HCEC 1CT (cell line): ENCODE results near the gene LY6G5C.
A peak's percentile ranks its signal among the peaks of the same experiment; 100 is the strongest.

ENCODE experiments used
- DNase-seq: peaks from one replicate; pipeline ENCODE4 v3.0.0-alpha.2; 2017

LY6G5C gene

GRCh38 chr6:31639449-31639861 is 41.4 kb downstream of the LY6G5C start:
- DNase-seq = peak; percentile 63

GRCh38 chr6:31639043-31639442 is 41.8 kb downstream of the LY6G5C start:
- peak; percentile 0 for DNase-seq

GRCh38 chr6:31636698-31637596 is 43.9 kb downstream of the LY6G5C start:
- DNase-seq = no peak

GRCh38 chr6:31634969-31635575 is 45.8 kb downstream of the LY6G5C start:
- no peak for DNase-seq

- DNase-seq = peak; percentile 14
Measured at GRCh38 chr6:31634131-31634530, 46.7 kb downstream of the LY6G5C start.

- DNase-seq = no peak
Measured at GRCh38 chr6:31633447-31633846, 47.4 kb downstream of the LY6G5C start.

GRCh38 chr6:31632279-31632946 is 48.5 kb downstream of the LY6G5C start:
- no peak for DNase-seq

GRCh38 chr6:31631681-31632278 is 49.1 kb downstream of the LY6G5C start:
- no peak for DNase-seq

GRCh38 chr6:31631209-31631608 is 49.7 kb downstream of the LY6G5C start:
- DNase-seq = no peak

- no peak for DNase-seq
Measured at GRCh38 chr6:31630177-31630934, 50.5 kb downstream of the LY6G5C start.

- DNase-seq = no peak
Measured at GRCh38 chr6:31629014-31629413, 51.9 kb downstream of the LY6G5C start.

- no peak for DNase-seq
Measured at GRCh38 chr6:31627690-31628287, 53.1 kb downstream of the LY6G5C start.

GRCh38 chr6:31626952-31627351 is 53.9 kb downstream of the LY6G5C start:
- no peak for DNase-seq
